IMR-90 (cell line): Measurements from ENCODE around the gene PRR33. TPM values are rescaled to one million over a fixed set of nuclear protein-coding genes. Genes with fewer than 3 reads are reported as not detected.

Experiments used
- ATAC-seq: fragments of 200-7000 bp; cut with Tn5 transposase; 2 replicates; pipeline ENCODE4 v1.9.1; 2020; ENCODE audit warnings: low read depth, mild to moderate bottlenecking, moderate library complexity
- BruUV-seq: library from RNA; stranded (reverse); fragments of 400-500 nt; replicated peaks from 2 replicates; lab custom pipeline; 2021; lab: Mats Ljungman, UMichigan
- CTCF ChIA-PET: fragments of 300-600 bp; formaldehyde crosslinking; extraction: SDS; loops from one replicate; lab custom pipeline; 2021; ENCODE audit warnings: antibody characterized with exemption; lab: Yijun Ruan, JAX
- POLR2A ChIA-PET: fragments of 300-600 bp; sonication (Branson Sonifier 250); formaldehyde crosslinking; loops from one replicate; lab custom pipeline; 2022; ENCODE audit warnings: antibody characterized with exemption; ENCODE audit not compliant: unreplicated experiment; lab: Charles Lee
- DNase-seq: peaks from one replicate; pipeline ENCODE4 v3.0.0; 2013
- H2AFZ ChIP-seq: replicated peaks from 2 replicates; pipeline ENCODE3; 2013; ENCODE audit warnings: low read length, mild to moderate bottlenecking; ENCODE audit not compliant: poor library complexity
- H2AK5ac ChIP-seq: 2 replicates; pipeline ENCODE4 v1.6.1; 2013; ENCODE audit warnings: low read depth, low read length, inconsistent platforms
- H2AK9ac ChIP-seq: replicated peaks from 2 replicates; pipeline ENCODE3; 2013; ENCODE audit warnings: mild to moderate bottlenecking, low read depth, low read length, moderate library complexity; ENCODE audit not compliant: poor library complexity
- H2BK120ac ChIP-seq: 2 replicates; pipeline ENCODE4 v1.6.1; 2013; ENCODE audit warnings: low read depth, low read length, inconsistent platforms
- H2BK15ac ChIP-seq: 3 replicates; pipeline ENCODE4 v1.6.1; 2013; ENCODE audit warnings: low read depth, low read length, inconsistent platforms
- H2BK20ac ChIP-seq: 2 replicates; pipeline ENCODE4 v1.6.1; 2013; ENCODE audit warnings: low read depth, mild to moderate bottlenecking, inconsistent platforms, low read length, moderate library complexity
- H2BK5ac ChIP-seq: 2 replicates; pipeline ENCODE4 v1.6.1; 2013; ENCODE audit warnings: mild to moderate bottlenecking, low read depth, low read length, inconsistent platforms; ENCODE audit not compliant: poor library complexity, severe bottlenecking
- H3K14ac ChIP-seq: replicated peaks from 2 replicates; pipeline ENCODE4 v1.6.1; 2013; ENCODE audit warnings: low read depth, low read length, inconsistent platforms
- H3K18ac ChIP-seq: 2 replicates; pipeline ENCODE4 v1.6.1; 2013; ENCODE audit warnings: low read depth, low read length, control low read depth
- H3K23ac ChIP-seq: 2 replicates; pipeline ENCODE4 v1.6.1; 2013; ENCODE audit warnings: low read depth, low read length, inconsistent platforms
- H3K27ac ChIP-seq: 2 replicates; pipeline ENCODE4 v1.5.1; 2013; ENCODE audit warnings: mild to moderate bottlenecking, control low read depth, low read length; ENCODE audit not compliant: insufficient read depth
- H3K27me3 ChIP-seq: 2 replicates; pipeline ENCODE4 v1.6.1; 2013; ENCODE audit warnings: low read length; ENCODE audit not compliant: control insufficient read depth, insufficient read depth
- H3K36me3 ChIP-seq: 2 replicates; pipeline ENCODE4 v1.6.1; 2013; ENCODE audit warnings: low read length, mixed read lengths; ENCODE audit not compliant: control insufficient read depth, insufficient read depth
- H3K4ac ChIP-seq: 2 replicates; pipeline ENCODE4 v1.6.1; 2013; ENCODE audit warnings: low read depth, low read length, inconsistent platforms
- H3K4me1 ChIP-seq: 2 replicates; pipeline ENCODE4 v1.6.1; 2013; ENCODE audit warnings: low read length, mixed read lengths; ENCODE audit not compliant: control insufficient read depth, insufficient read depth
- H3K4me2 ChIP-seq: 2 replicates; pipeline ENCODE4 v1.6.1; 2013; ENCODE audit warnings: low read depth, mild to moderate bottlenecking, control low read depth, low read length, moderate library complexity
- H3K4me3 ChIP-seq: 2 replicates; pipeline ENCODE4 v1.5.1; 2013; ENCODE audit warnings: low read depth, mild to moderate bottlenecking, control low read depth, low read length, moderate library complexity; ENCODE audit not compliant: insufficient read depth
- H3K56ac ChIP-seq: 2 replicates; pipeline ENCODE4 v1.6.1; 2013; ENCODE audit warnings: low read length, inconsistent platforms; ENCODE audit not compliant: insufficient read depth; ENCODE audit errors: extremely low read depth
- H3K79me1 ChIP-seq, 2 experiments: 2 replicates each; pipeline ENCODE4 v1.6.1; 2013; ENCODE audit warnings: low read length in 2 of 2, inconsistent platforms in 1 of 2, low read depth in 1 of 2
- H3K9ac ChIP-seq: 2 replicates; pipeline ENCODE4 v1.6.1; 2013; ENCODE audit warnings: low read depth, low read length, control low read depth
- H3K9me1 ChIP-seq: 2 replicates; pipeline ENCODE4 v1.6.1; 2013; ENCODE audit warnings: low read length, inconsistent platforms; ENCODE audit not compliant: insufficient read depth
- H3K9me3 ChIP-seq: 2 replicates; pipeline ENCODE4 v1.6.1; 2013; ENCODE audit warnings: low read length; ENCODE audit not compliant: control insufficient read depth, insufficient read depth
- H4K20me1 ChIP-seq: 2 replicates; pipeline ENCODE4 v1.6.1; 2013; ENCODE audit warnings: low read length, inconsistent platforms; ENCODE audit not compliant: insufficient read depth
- H4K5ac ChIP-seq: 2 replicates; pipeline ENCODE4 v1.6.1; 2013; ENCODE audit warnings: mild to moderate bottlenecking, low read depth, low read length, control low read depth
- H4K8ac ChIP-seq, 2 experiments: 2 replicates each; pipeline ENCODE4 v1.6.1; 2013; ENCODE audit warnings: low read depth in 2 of 2, low read length in 2 of 2, control low read depth in 1 of 2, inconsistent platforms in 1 of 2
- H4K91ac ChIP-seq: 2 replicates; pipeline ENCODE4 v1.6.1; 2013; ENCODE audit warnings: low read depth, low read length, inconsistent platforms; ENCODE audit not compliant: insufficient read depth
- BHLHE40 ChIP-seq: fragments of 150-350 bp; IDR thresholded peaks from 2 replicates; pipeline ENCODE4 v1.6.1; 2016; ENCODE audit warnings: mild to moderate bottlenecking, low read depth, low read length
- CEBPB ChIP-seq: IDR thresholded peaks from 2 replicates; pipeline ENCODE4 v1.6.1; 2012; ENCODE audit warnings: low read depth, low read length, improper control_type of control experiment
- CHD1 ChIP-seq: IDR thresholded peaks from 2 replicates; pipeline ENCODE4 v1.6.1; 2012; ENCODE audit warnings: low read depth, low read length, improper control_type of control experiment
- FOS ChIP-seq: fragments of 150-350 bp; IDR thresholded peaks from 2 replicates; pipeline ENCODE4 v1.6.1; 2016; ENCODE audit warnings: low read depth, low read length
- MAFK ChIP-seq: IDR thresholded peaks from 2 replicates; pipeline ENCODE4 v1.6.1; 2012; ENCODE audit warnings: low read depth, low read length, improper control_type of control experiment
- MAZ ChIP-seq: IDR thresholded peaks from 2 replicates; pipeline ENCODE4 v1.6.1; 2012; ENCODE audit warnings: low read depth, mild to moderate bottlenecking, low read length, improper control_type of control experiment, moderate library complexity, borderline replicate concordance
- MXI1 ChIP-seq: IDR thresholded peaks from 2 replicates; pipeline ENCODE4 v1.6.1; 2012; ENCODE audit warnings: low read depth, mild to moderate bottlenecking, low read length, moderate library complexity, borderline replicate concordance
- NFE2L2 ChIP-seq: fragments of 150-350 bp; IDR thresholded peaks from 2 replicates; pipeline ENCODE4 v1.6.1; 2016; ENCODE audit warnings: low read depth, mild to moderate bottlenecking, low read length
- POLR2A ChIP-seq: IDR thresholded peaks from 2 replicates; pipeline ENCODE4 v1.6.1; 2012; ENCODE audit warnings: mild to moderate bottlenecking, low read depth, low read length
- RAD21 ChIP-seq: IDR thresholded peaks from 2 replicates; pipeline ENCODE4 v1.6.1; 2012; ENCODE audit warnings: low read length, improper control_type of control experiment
- RCOR1 ChIP-seq: IDR thresholded peaks from 2 replicates; pipeline ENCODE4 v1.6.1; 2012; ENCODE audit warnings: mild to moderate bottlenecking, low read length, improper control_type of control experiment; ENCODE audit not compliant: insufficient replicate concordance
- RFX5 ChIP-seq: IDR thresholded peaks from 2 replicates; pipeline ENCODE4 v1.8.0; 2012; ENCODE audit warnings: low read depth, mild to moderate bottlenecking, low read length, moderate library complexity
- SMC3 ChIP-seq: fragments of 150-350 bp; IDR thresholded peaks from 2 replicates; pipeline ENCODE4 v1.6.1; 2016; ENCODE audit warnings: low read depth, mild to moderate bottlenecking, antibody characterized with exemption, low read length, moderate library complexity
- WGBS, 2 experiments: methylation state at CpG; one replicate each; pipeline versions ENCODE4 v1.1.5 to v1.1.7; 2013; ENCODE audit warnings: missing lambda C conversion rate in 2 of 2; ENCODE audit not compliant: insufficient read length in 1 of 2; ENCODE audit errors: extremely low coverage in 2 of 2; 5-methylcytosine and 5-hydroxymethylcytosine counted together
- dilution Hi-C: fragments of 300-500 bp; cut with HindIII; formaldehyde crosslinking; loops from one replicate; pipeline ENCODE4 v1.14.3; 2018; ENCODE audit warnings: low sequenced_read_pairs; ENCODE audit not compliant: unreplicated experiment
- in situ Hi-C: fragments of 300-500 bp; cut with MboI; formaldehyde crosslinking; loops from 3 replicates; pipeline ENCODE4 v1.14.3; 2019; ENCODE audit warnings: low sequenced_read_pairs, inconsistent platforms, mixed read lengths
- intact Hi-C: fragments of 100-400 bp; cut with micrococcal nuclease; formaldehyde crosslinking; loops from 2 replicates; pipeline ENCODE4 v1.10.0; 2022
- polyA plus RNA-seq, 3 experiments: library from polyadenylated mRNA; depleted of rRNA; stranded (reverse); fragments of >200 nt; gene quantifications; 2 replicates each; pipeline ENCODE4 v1.2.3, GENCODE V29; 2012; ENCODE audit warnings: low replicate concordance in 1 of 3
- total RNA-seq: library from RNA; depleted of rRNA; stranded (reverse); fragments of >200 nt; gene quantifications from 2 replicates; pipeline ENCODE4 v1.2.3, GENCODE V29; 2012
- TF ChIP-seq, protein P1 (sequence below): fragments of 150-350 bp; IDR thresholded peaks from 2 replicates; pipeline ENCODE4 v1.6.1; 2016; ENCODE audit warnings: low read depth, mild to moderate bottlenecking, low read length, moderate library complexity, borderline replicate concordance
- TF ChIP-seq, protein P2 (sequence below): fragments of 150-350 bp; IDR thresholded peaks from 2 replicates; pipeline ENCODE4 v1.6.1; 2017; ENCODE audit warnings: mild to moderate bottlenecking, antibody characterized with exemption, low read length, low read depth

The PRR33 gene
- total and polyA plus RNA-seq, 2 of the 4 experiments (the other 2 are of a cell fraction), result not detected

GRCh38 chr11:1864831-1865665, 26.6 kb downstream of the PRR33 start:
- Histone ChIP-seq H3K14ac (no peak overlapping the region), H2BK15ac (no peak overlapping the region), H3K4ac (no peak overlapping the region), H3K27me3 (peaks cover 15% of the 10 kb centered on the region; the same call in 1 of the 2 replicates), H3K9me3 (no peaks in the 10 kb centered on the region), H2AK5ac (peak overlapping the region; percentile 58; the same call in 1 of the 2 replicates), H4K20me1 (no peaks in the 10 kb centered on the region), H3K18ac (no peak overlapping the region; the same call in 1 of the 2 replicates), H3K23ac (no peak overlapping the region), H3K4me2 (no peak overlapping the region), H3K9me1 (peaks cover 4% of the 10 kb centered on the region), H2BK5ac (no peak overlapping the region), H4K91ac (no peak overlapping the region), H3K4me1 (peaks cover 14% of the 10 kb centered on the region), H3K56ac (no peak overlapping the region), H2BK20ac (no peak overlapping the region), H2BK120ac (0 out of 2 replicates have a peak overlapping the region, but pooled peaks have one; percentile 3), H3K36me3 (no peaks in the 10 kb centered on the region), H2AFZ (no peak overlapping the region), H3K4me3 (no peak overlapping the region), H4K8ac (no peak overlapping the region; a peak in 1 of 4 replicates), H2AK9ac (no peak overlapping the region), H3K9ac (no peak overlapping the region), H3K79me1 (no peaks in the 10 kb centered on the region), H3K27ac (no peak overlapping the region), H4K5ac (no peak overlapping the region; the same call in 1 of the 2 replicates)
- CTCF ChIA-PET, result no interaction called here
- intact Hi-C loops (no loop called here), dilution Hi-C loops (no loop called here), in situ Hi-C loops (no loop called here)
- no TSS peak for BruUV-seq
- POLR2A ChIA-PET, result no interaction called here
- DNase-seq, result no peak
- WGBS, 2 experiments, result 69% methylated on average over 13 of the region's 30 CpGs; no CpG with 5 or more reads in 1 of the 2 experiments
- TF ChIP-seq FOS (no peak), NFE2L2 (no peak), BHLHE40 (no peak), RFX5 (no peak), MAFK (no peak), RAD21 (no peak), SMC3 (no peak), CEBPB (no peak), MAZ (no peak), POLR2A (no peak), RCOR1 (no peak), CHD1 (no peak), MXI1 (no peak)
- TF ChIP-seq, protein P1, sequence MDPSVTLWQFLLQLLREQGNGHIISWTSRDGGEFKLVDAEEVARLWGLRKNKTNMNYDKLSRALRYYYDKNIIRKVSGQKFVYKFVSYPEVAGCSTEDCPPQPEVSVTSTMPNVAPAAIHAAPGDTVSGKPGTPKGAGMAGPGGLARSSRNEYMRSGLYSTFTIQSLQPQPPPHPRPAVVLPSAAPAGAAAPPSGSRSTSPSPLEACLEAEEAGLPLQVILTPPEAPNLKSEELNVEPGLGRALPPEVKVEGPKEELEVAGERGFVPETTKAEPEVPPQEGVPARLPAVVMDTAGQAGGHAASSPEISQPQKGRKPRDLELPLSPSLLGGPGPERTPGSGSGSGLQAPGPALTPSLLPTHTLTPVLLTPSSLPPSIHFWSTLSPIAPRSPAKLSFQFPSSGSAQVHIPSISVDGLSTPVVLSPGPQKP, result no peak
- TF ChIP-seq, protein P2, sequence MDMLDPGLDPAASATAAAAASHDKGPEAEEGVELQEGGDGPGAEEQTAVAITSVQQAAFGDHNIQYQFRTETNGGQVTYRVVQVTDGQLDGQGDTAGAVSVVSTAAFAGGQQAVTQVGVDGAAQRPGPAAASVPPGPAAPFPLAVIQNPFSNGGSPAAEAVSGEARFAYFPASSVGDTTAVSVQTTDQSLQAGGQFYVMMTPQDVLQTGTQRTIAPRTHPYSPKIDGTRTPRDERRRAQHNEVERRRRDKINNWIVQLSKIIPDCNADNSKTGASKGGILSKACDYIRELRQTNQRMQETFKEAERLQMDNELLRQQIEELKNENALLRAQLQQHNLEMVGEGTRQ, result no peak
- no peak for ATAC-seq
